Pancreas (tissue), 10 donors: ENCODE data around the gene PET100. TPM values are rescaled to one million over a fixed set of nuclear protein-coding genes. Genes with fewer than 3 reads are reported as not detected.

ENCODE experiments used
- ATAC-seq, 4 donors: fragments of 200-7000 bp; cut with Tn5 transposase; one replicate each; pipeline versions ENCODE4 v1.8.0 to v1.9.1; 2020; ENCODE audit warnings: mild to moderate bottlenecking in 4 of 4, moderate library complexity in 4 of 4
- DNase-seq, 6 donors: peaks; one replicate each; pipeline ENCODE4 v3.0.0-alpha.2; 2020
- FAIRE-seq: peaks from 2 replicates; lab custom pipeline; 2012; peaks lifted over from hg19 to GRCh38; lab: Jason Lieb, UNC
- H3K27ac ChIP-seq, 4 donors: fragments of 200-600 bp; sonication (generic); 1 replicate in 3 of 4; 2 replicates in 1 of 4; pipeline versions ENCODE4 v1.5.0 to v1.8.0; 2020
- H3K27me3 ChIP-seq, 4 donors: fragments of 200-600 bp; one replicate each; pipeline ENCODE4 v1.8.0; 2021
- H3K36me3 ChIP-seq, 3 donors: fragments of 200-600 bp; sonication (generic) in 1 of 3; one replicate each; pipeline versions ENCODE4 v1.5.0 to v1.8.0; 2020 to 2021
- H3K4me1 ChIP-seq, 3 donors: fragments of 200-600 bp; one replicate each; pipeline ENCODE4 v1.8.0; 2021
- H3K4me3 ChIP-seq, 4 donors: fragments of 200-600 bp; sonication (generic) in 2 of 4; one replicate each; pipeline versions ENCODE4 v1.5.0 to v1.8.0; 2020 to 2021
- H3K9me3 ChIP-seq, 4 donors: fragments of 200-600 bp; one replicate each; pipeline ENCODE4 v1.8.0; 2021
- WGBS, 2 donors: extraction: QIAGEN DNeasy Blood & Tissue Kit; methylation state at CpG; one replicate each; pipeline ENCODE4 v1.1.7; 2013; 5-methylcytosine and 5-hydroxymethylcytosine counted together
- intact Hi-C, 3 donors: fragments of 100-400 bp; cut with DNase I; formaldehyde crosslinking; loops; one replicate each; pipeline versions ENCODE4 v1.11.1 to v1.14.2; 2022
- polyA plus RNA-seq, 2 donors: library from polyadenylated mRNA; stranded (reverse); fragments of 200-250 nt; gene quantifications; one replicate each; pipeline ENCODE4 v1.2.3, GENCODE V29; 2013
- total RNA-seq, 6 donors: library from RNA; stranded (reverse); fragmentation: NEBNext Ultra II Directional in 4 of 6; extraction: Animal tissue kit (Norgen Biotek cat#: 25700) in 4 of 6; gene quantifications; one replicate each; pipeline versions ENCODE4 v1.2.1 to v1.2.4, GENCODE V29; 2021 to 2023
- TF ChIP-seq, protein P1 (sequence below), 4 donors: fragments of 200-600 bp; sonication (generic) in 3 of 4; IDR thresholded peaks; one replicate each; pipeline versions ENCODE4 v1.5.0 to v1.8.0; 2021; ENCODE audit warnings: antibody characterized with exemption in 4 of 4
- donor health status: healthy with polysubstance abuse.
- donor health status: DM: no; HTN: no; CAD: no; lungs with moderate emphysema.
- donor health status: DM: no; HTN: no; CAD: no.
- donor health status: control.
- donor health status: control.
- donor health status: Bipolar disorder and iron deficiency.
- donor health status: DM: yes; HTN: yes; CAD: no.
- donor health status: DM: no; HTN: no; CAD: no.
- donor health status: DM: no; HTN: no; CAD: no.
- donor health status: DM: yes; HTN: yes; CAD: no.

PET100 gene
- total and polyA plus RNA-seq, 8 donors = 31.6 to 95.6 (median 50.8) TPM

DNA sequence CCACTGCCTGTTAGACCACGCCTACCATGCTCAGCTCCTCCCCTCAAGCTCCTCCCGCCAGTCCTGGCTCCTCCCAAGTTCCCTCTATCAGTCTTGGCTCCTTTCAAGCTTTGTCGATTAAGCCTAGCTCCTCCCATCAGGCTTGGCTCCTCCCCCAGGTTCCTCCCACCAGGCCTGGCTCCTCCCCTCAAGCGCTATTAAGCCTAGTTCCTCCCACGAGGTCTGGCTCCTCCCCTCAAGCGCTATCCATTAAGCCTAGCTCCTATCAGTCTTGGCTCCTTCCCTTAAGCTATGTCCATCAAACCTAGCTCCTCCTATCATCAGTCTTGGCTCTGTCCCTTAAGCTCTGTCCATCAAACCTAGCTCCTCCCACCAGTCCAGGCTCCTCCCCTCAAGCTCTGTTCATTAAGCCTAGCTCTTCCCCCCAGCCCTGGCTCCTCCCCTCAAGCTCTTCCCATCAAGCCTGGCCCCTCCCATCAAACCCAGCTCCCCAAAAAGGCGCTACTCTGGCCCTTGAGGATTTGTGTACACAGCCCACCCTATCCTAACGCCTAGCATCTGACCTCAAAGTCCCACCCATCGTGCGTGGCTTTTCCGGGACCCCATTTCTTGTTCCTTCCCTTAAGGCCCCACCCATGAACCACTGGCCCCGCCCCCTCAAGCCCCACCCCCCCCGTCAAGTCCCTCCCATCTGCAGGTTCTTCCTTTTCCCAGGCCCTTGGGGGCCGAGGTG is 23.9 kb upstream of the PET100 start:
- FAIRE-seq = no peak
- Histone ChIP-seq H3K36me3 (peaks cover 0 to 22% (median 0%) of the 10 kb centered on the region in 3 donors), H3K4me1 (peaks cover 0 to 8% (median 5%) of the 10 kb centered on the region in 3 donors), H3K4me3 (no peak overlapping the region), H3K27me3 (no peaks in the 10 kb centered on the region), H3K27ac (no peak overlapping the region), H3K9me3 (no peaks in the 10 kb centered on the region)
- intact Hi-C loops = no loop called here
- peak; percentile 11 to 57 (median 16) for ATAC-seq
- TF ChIP-seq, protein P1, sequence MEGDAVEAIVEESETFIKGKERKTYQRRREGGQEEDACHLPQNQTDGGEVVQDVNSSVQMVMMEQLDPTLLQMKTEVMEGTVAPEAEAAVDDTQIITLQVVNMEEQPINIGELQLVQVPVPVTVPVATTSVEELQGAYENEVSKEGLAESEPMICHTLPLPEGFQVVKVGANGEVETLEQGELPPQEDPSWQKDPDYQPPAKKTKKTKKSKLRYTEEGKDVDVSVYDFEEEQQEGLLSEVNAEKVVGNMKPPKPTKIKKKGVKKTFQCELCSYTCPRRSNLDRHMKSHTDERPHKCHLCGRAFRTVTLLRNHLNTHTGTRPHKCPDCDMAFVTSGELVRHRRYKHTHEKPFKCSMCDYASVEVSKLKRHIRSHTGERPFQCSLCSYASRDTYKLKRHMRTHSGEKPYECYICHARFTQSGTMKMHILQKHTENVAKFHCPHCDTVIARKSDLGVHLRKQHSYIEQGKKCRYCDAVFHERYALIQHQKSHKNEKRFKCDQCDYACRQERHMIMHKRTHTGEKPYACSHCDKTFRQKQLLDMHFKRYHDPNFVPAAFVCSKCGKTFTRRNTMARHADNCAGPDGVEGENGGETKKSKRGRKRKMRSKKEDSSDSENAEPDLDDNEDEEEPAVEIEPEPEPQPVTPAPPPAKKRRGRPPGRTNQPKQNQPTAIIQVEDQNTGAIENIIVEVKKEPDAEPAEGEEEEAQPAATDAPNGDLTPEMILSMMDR (IDR thresholded peaks at IDR 0.05) = no peak
- peak in 3 of 6 donors; percentile 16 to 58 (median 57) for DNase-seq
- WGBS, 2 donors = 74 to 77% methylated on average over 14 of the region's 14 CpGs

DNA sequence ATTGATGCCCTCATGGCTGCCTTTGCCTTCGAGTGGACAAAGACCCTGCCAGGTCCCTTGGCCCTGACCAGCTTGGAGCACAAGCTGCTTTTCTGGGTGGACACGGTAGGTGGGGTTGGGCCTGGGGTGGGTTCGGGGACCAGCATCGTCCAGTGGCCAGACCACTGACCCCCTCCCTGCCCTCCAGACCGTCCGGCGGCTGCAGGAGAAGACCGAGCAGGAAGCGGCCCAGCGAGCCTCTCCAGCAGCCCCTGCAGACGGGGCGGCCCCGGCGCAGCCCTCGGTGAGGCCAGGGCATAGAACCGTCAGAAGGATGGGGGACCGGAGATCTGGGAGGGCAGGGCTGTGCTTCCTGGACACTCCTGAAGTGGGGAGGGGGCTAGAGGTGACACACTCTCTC is 23.3 kb upstream of the PET100 start:
- no peak for ATAC-seq
- WGBS, 2 donors = 90 to 92% methylated on average over 17 of the region's 17 CpGs
- intact Hi-C loops = no loop called here
- peaks cover 0 to 29% (median 0%) of the 10 kb centered on the region in 3 donors for H3K36me3 ChIP-seq
- H3K27me3 ChIP-seq = no peaks in the 10 kb centered on the region
- no peak overlapping the region for H3K27ac ChIP-seq
- H3K9me3 ChIP-seq = no peaks in the 10 kb centered on the region
- FAIRE-seq = no peak
- TF ChIP-seq, protein P1 (IDR thresholded peaks at IDR 0.05) = no peak
- peak in 2 of 6 donors; percentile 17 to 64 for DNase-seq
- peaks cover 0 to 8% (median 5%) of the 10 kb centered on the region in 3 donors for H3K4me1 ChIP-seq
- H3K4me3 ChIP-seq = no peak overlapping the region

GRCh38 chr19:7607212-7607873 is 22.2 kb upstream of the PET100 start:
- intact Hi-C loops = no loop called here
- H3K36me3 ChIP-seq = peaks cover 0 to 39% (median 0%) of the 10 kb centered on the region in 3 donors
- no peak for FAIRE-seq

GRCh38 chr19:7607874-7608560 is 21.6 kb upstream of the PET100 start:
- TF ChIP-seq, protein P1 (IDR thresholded peaks at IDR 0.05) = no peak
- ATAC-seq (no peak), DNase-seq (peak in 3 of 6 donors; percentile 1 to 81 (median 12)), FAIRE-seq (no peak)
- Histone ChIP-seq H3K27ac (no peak overlapping the region), H3K9me3 (no peaks in the 10 kb centered on the region), H3K36me3 (peaks cover 0 to 43% (median 0%) of the 10 kb centered on the region in 3 donors), H3K4me1 (peaks cover 0 to 1% (median 0%) of the 10 kb centered on the region in 3 donors), H3K27me3 (no peaks in the 10 kb centered on the region), H3K4me3 (no peak overlapping the region)
- 94 to 95% methylated on average over 23 to 25 of the region's 25 CpGs for WGBS, 2 donors
- intact Hi-C loops = no loop called here

More at GRCh38 chr19:7607212-7607873, 22.2 kb upstream of the PET100 start:
- no peak overlapping the region for H3K4me3 ChIP-seq
- no peaks in the 10 kb centered on the region for H3K9me3 ChIP-seq
- TF ChIP-seq, protein P1 (IDR thresholded peaks at IDR 0.05) = no peak
- no peaks in the 10 kb centered on the region for H3K27me3 ChIP-seq
- H3K4me1 ChIP-seq = peaks cover 0 to 4% (median under 1%) of the 10 kb centered on the region in 3 donors
- 92 to 94% methylated on average over 9 to 10 of the region's 10 CpGs for WGBS, 2 donors
- DNase-seq = peak in 2 of 6 donors; percentile 2 to 49
- no peak overlapping the region for H3K27ac ChIP-seq
- ATAC-seq = no peak
